ENCODE measurements around the gene CCNL1.

The CCNL1 gene

DNA sequence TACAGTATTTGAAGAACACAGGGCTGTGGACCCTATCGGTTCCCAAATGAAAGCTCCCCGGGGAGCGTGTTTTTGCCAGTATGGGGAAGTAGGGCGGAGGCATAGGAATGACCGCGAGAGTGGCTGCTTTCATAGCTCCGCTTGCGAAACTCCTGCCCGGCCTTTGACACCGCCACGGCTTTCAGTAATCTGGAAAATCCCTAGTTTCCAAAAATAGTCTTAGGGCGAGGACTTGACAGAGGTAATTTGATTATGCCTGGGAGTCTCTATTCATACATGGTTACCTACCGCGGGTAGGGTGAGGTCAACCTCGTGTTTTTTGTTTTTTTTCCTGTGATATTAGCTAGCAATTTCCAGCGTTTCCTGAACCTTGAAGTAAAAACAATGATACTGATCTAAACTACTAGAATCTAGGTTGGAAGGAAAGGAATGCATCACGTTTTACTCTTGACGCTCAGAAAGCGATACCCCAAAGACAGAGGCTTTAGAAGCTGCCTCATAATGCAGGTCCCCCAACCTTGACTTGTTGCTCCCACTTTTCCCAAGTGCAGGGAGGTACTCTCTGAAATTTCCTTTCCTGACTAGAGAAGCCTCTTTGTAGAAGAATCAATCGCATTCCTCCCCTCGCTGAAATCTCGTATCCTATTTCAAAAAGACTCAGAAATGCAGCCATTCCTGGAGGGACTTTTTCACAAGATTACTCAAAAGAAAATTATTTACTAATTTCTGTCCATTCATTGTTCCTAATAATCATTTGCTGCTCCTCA, 894 bp upstream of the CCNL1 start:
- DNase-seq (ENCODE audit: extremely low spot score) = peak; percentile 46
- POLR2A ChIA-PET = interaction anchor here (0.9 to 2.9 kb wide), 6 partner anchors 8 to 481 kb away, joined by 3 to 73 read pairs (median 8); no protein-coding TSS in a partner anchor
- TF ChIP-seq, protein P1, sequence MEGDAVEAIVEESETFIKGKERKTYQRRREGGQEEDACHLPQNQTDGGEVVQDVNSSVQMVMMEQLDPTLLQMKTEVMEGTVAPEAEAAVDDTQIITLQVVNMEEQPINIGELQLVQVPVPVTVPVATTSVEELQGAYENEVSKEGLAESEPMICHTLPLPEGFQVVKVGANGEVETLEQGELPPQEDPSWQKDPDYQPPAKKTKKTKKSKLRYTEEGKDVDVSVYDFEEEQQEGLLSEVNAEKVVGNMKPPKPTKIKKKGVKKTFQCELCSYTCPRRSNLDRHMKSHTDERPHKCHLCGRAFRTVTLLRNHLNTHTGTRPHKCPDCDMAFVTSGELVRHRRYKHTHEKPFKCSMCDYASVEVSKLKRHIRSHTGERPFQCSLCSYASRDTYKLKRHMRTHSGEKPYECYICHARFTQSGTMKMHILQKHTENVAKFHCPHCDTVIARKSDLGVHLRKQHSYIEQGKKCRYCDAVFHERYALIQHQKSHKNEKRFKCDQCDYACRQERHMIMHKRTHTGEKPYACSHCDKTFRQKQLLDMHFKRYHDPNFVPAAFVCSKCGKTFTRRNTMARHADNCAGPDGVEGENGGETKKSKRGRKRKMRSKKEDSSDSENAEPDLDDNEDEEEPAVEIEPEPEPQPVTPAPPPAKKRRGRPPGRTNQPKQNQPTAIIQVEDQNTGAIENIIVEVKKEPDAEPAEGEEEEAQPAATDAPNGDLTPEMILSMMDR (IDR thresholded peaks at IDR 0.05; ENCODE audit: control extremely low read depth, extremely low read depth, low read depth, missing control alignments) = no peak
- CTCF ChIA-PET = interaction anchor here (0.8 to 6.2 kb wide), 12 partner anchors 8 to 1010 kb away, joined by 3 to 95 read pairs (median 4); no protein-coding TSS in a partner anchor

DNA sequence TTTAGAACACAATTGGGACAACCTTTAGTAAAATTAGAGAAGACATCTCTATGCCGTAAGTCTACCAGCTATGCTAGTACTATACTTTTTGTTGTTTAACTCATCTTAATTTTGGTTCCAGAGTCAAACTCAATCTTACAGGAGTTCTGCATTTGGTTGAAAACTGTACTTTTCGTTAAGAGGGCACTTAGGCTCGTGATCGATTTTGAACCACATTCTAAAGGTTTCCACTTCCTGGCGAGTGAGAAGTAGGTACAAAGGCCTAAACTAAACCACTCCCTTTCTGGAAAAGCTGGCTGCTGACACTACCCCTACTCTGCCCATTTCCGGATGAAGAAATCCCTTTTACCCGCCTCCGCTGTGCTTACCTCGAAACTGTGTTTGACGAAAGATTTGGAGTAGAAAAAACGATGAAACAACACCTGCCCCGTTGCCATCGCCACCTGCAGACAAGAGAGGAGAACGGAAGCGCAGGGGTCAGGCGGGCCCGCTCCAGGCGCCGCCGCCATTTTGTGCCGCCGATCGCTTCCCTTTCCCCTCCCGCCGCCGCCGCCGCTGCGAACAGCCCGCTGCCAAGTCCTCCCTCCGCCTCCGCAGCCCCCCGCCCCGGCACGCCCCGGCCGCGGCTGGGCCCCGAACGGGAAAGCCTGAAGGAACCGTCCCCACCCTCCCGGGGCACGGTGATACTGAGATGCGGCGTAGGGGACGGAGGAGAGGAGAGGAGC, 748 bp downstream of the CCNL1 start:
- DNase-seq (ENCODE audit: extremely low spot score) = peak; percentile 61
- ChIA-PET CTCF (interaction anchor here (0.8 to 6.2 kb wide), 4 partner anchors 8 to 649 kb away, joined by 4 to 95 read pairs (median 7); no protein-coding TSS in a partner anchor), POLR2A (interaction anchor here (1.2 to 2.9 kb wide), 5 partner anchors 8 to 474 kb away, joined by 3 to 73 read pairs (median 9); no protein-coding TSS in a partner anchor)

DNA sequence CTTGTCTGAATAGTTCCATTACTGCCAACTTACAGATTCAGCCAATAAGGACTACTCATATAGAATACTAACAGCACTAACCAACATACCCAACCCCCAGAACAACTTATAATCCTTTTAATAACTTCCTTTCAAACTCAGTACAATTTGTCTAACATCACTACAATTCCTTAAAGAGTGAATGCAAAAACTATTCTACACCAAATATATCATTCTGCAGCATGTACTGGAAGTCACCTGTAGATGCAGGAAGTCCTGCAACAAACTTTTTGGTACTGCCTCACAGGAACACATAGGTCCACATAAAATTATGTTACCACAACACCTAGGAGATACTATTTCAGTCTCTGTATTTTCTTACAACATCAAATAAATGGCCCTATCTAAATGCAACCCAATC, 2.1 kb downstream of the CCNL1 start:
- TF ChIP-seq, protein P1 (IDR thresholded peaks at IDR 0.05; ENCODE audit: control extremely low read depth, extremely low read depth, low read depth, missing control alignments) = no peak
- ChIA-PET POLR2A (no interaction called here), CTCF (no interaction called here)
- no peak for DNase-seq (ENCODE audit: extremely low spot score)

More for the DNA sequence above, 748 bp downstream of the CCNL1 start:
- TF ChIP-seq, protein P1 (IDR thresholded peaks at IDR 0.05; ENCODE audit: control extremely low read depth, extremely low read depth, low read depth, missing control alignments) = peak; percentile 13

DNA sequence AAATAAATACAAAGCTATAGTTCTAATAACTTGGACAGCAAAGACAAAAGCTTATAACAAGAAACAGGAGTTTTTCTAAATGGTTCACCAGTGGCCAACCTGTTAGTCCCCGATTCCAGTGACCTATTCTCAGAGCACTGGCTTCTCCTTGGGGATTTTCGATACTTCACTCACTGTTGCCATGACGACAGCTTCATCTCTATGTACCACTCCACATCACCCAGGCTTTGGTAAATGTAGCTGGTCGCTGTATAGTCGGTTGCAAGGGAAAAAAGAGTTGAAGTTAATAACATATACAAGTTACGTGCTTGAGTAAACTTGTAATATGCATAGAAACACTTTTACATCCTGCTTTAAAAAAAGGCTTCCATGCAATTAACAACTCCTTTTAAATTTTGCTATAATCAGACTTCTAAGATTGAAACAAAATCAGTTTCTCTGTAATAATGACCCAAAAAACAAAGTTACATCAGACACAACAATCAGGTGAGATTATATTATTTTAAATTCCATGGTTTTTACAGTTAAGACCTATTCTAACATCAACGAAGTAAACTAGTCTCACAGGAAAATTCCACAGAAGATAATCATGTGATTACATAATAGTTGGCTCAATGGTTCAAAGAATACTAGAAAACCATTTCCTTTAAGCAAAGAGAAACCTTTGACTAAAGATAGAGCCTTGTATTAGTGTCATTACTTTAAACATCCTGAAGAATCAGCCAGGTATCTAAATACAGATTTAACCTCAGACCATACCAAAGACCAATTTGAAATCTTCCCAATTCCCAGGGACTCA, 2.9 kb downstream of the CCNL1 start:
- CTCF ChIA-PET = interaction anchor here (1.0 to 2.6 kb wide), 2 partner anchors 19 to 69 kb away, joined by 3 to 14 read pairs; no protein-coding TSS in a partner anchor

DNA sequence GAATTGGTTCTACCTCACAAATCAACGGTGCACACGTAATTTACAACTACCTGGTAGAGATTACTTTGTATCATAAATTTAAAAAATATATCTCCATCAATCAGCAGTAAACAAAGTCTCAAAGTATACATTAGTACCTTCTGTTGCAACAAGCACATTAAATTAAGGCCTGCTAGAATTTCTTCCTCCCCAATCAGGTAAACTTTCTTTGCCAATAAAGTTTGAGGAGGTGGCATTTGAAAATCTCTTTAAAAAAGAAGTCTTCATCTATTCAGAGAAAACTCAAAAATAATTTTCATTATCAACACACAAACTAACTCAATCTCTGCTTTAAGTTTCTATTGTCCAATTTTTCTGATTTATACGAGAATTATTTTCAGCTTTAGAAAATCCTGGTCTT, 4.4 kb downstream of the CCNL1 start:
- ChIA-PET POLR2A (interaction anchor here (1.4 kb wide), 1 partner anchor 19 kb away, joined by 6 read pairs; no protein-coding TSS in a partner anchor), CTCF (interaction anchor here (2.6 kb wide), 1 partner anchor 18 kb away, joined by 14 read pairs; no protein-coding TSS in a partner anchor)
- TF ChIP-seq, protein P1 (IDR thresholded peaks at IDR 0.05; ENCODE audit: control extremely low read depth, extremely low read depth, low read depth, missing control alignments) = no peak

More for the DNA sequence above, 2.9 kb downstream of the CCNL1 start:
- TF ChIP-seq, protein P1 (IDR thresholded peaks at IDR 0.05; ENCODE audit: control extremely low read depth, extremely low read depth, low read depth, missing control alignments) = no peak
- DNase-seq (ENCODE audit: extremely low spot score) = no peak
- POLR2A ChIA-PET = interaction anchor here (1.6 kb wide), 1 partner anchor 18 kb away, joined by 6 read pairs; no protein-coding TSS in a partner anchor

More for the DNA sequence above, 4.4 kb downstream of the CCNL1 start:
- DNase-seq (ENCODE audit: extremely low spot score) = no peak

Data from GM10248 (cell line).